IMR-90 (cell line): ENCODE results near the gene PI16. TPM values are rescaled to one million over a fixed set of nuclear protein-coding genes. Genes with fewer than 3 reads are reported as not detected.

Experiments
- ATAC-seq: fragments of 200-7000 bp; cut with Tn5 transposase; 2 replicates; pipeline ENCODE4 v1.9.1; 2020; ENCODE audit warnings: low read depth, mild to moderate bottlenecking, moderate library complexity
- BruUV-seq: library from RNA; stranded (reverse); fragments of 400-500 nt; replicated peaks from 2 replicates; lab custom pipeline; 2021; lab: Mats Ljungman, UMichigan
- CTCF ChIA-PET: fragments of 300-600 bp; formaldehyde crosslinking; extraction: SDS; loops from one replicate; lab custom pipeline; 2021; ENCODE audit warnings: antibody characterized with exemption; lab: Yijun Ruan, JAX
- POLR2A ChIA-PET: fragments of 300-600 bp; sonication (Branson Sonifier 250); formaldehyde crosslinking; loops from one replicate; lab custom pipeline; 2022; ENCODE audit warnings: antibody characterized with exemption; ENCODE audit not compliant: unreplicated experiment; lab: Charles Lee
- DNase-seq: peaks from one replicate; pipeline ENCODE4 v3.0.0; 2013
- H2AFZ ChIP-seq: replicated peaks from 2 replicates; pipeline ENCODE3; 2013; ENCODE audit warnings: low read length, mild to moderate bottlenecking; ENCODE audit not compliant: poor library complexity
- H2AK5ac ChIP-seq: 2 replicates; pipeline ENCODE4 v1.6.1; 2013; ENCODE audit warnings: low read depth, low read length, inconsistent platforms
- H2AK9ac ChIP-seq: replicated peaks from 2 replicates; pipeline ENCODE3; 2013; ENCODE audit warnings: mild to moderate bottlenecking, low read depth, low read length, moderate library complexity; ENCODE audit not compliant: poor library complexity
- H2BK120ac ChIP-seq: 2 replicates; pipeline ENCODE4 v1.6.1; 2013; ENCODE audit warnings: low read depth, low read length, inconsistent platforms
- H2BK15ac ChIP-seq: 3 replicates; pipeline ENCODE4 v1.6.1; 2013; ENCODE audit warnings: low read depth, low read length, inconsistent platforms
- H2BK20ac ChIP-seq: 2 replicates; pipeline ENCODE4 v1.6.1; 2013; ENCODE audit warnings: low read depth, mild to moderate bottlenecking, inconsistent platforms, low read length, moderate library complexity
- H2BK5ac ChIP-seq: 2 replicates; pipeline ENCODE4 v1.6.1; 2013; ENCODE audit warnings: mild to moderate bottlenecking, low read depth, low read length, inconsistent platforms; ENCODE audit not compliant: poor library complexity, severe bottlenecking
- H3K14ac ChIP-seq: replicated peaks from 2 replicates; pipeline ENCODE4 v1.6.1; 2013; ENCODE audit warnings: low read depth, low read length, inconsistent platforms
- H3K18ac ChIP-seq: 2 replicates; pipeline ENCODE4 v1.6.1; 2013; ENCODE audit warnings: low read depth, low read length, control low read depth
- H3K23ac ChIP-seq: 2 replicates; pipeline ENCODE4 v1.6.1; 2013; ENCODE audit warnings: low read depth, low read length, inconsistent platforms
- H3K27ac ChIP-seq: 2 replicates; pipeline ENCODE4 v1.5.1; 2013; ENCODE audit warnings: mild to moderate bottlenecking, control low read depth, low read length; ENCODE audit not compliant: insufficient read depth
- H3K27me3 ChIP-seq: 2 replicates; pipeline ENCODE4 v1.6.1; 2013; ENCODE audit warnings: low read length; ENCODE audit not compliant: control insufficient read depth, insufficient read depth
- H3K36me3 ChIP-seq: 2 replicates; pipeline ENCODE4 v1.6.1; 2013; ENCODE audit warnings: low read length, mixed read lengths; ENCODE audit not compliant: control insufficient read depth, insufficient read depth
- H3K4ac ChIP-seq: 2 replicates; pipeline ENCODE4 v1.6.1; 2013; ENCODE audit warnings: low read depth, low read length, inconsistent platforms
- H3K4me1 ChIP-seq: 2 replicates; pipeline ENCODE4 v1.6.1; 2013; ENCODE audit warnings: low read length, mixed read lengths; ENCODE audit not compliant: control insufficient read depth, insufficient read depth
- H3K4me2 ChIP-seq: 2 replicates; pipeline ENCODE4 v1.6.1; 2013; ENCODE audit warnings: low read depth, mild to moderate bottlenecking, control low read depth, low read length, moderate library complexity
- H3K4me3 ChIP-seq: 2 replicates; pipeline ENCODE4 v1.5.1; 2013; ENCODE audit warnings: low read depth, mild to moderate bottlenecking, control low read depth, low read length, moderate library complexity; ENCODE audit not compliant: insufficient read depth
- H3K56ac ChIP-seq: 2 replicates; pipeline ENCODE4 v1.6.1; 2013; ENCODE audit warnings: low read length, inconsistent platforms; ENCODE audit not compliant: insufficient read depth; ENCODE audit errors: extremely low read depth
- H3K79me1 ChIP-seq, 2 experiments: 2 replicates each; pipeline ENCODE4 v1.6.1; 2013; ENCODE audit warnings: low read length in 2 of 2, inconsistent platforms in 1 of 2, low read depth in 1 of 2
- H3K9ac ChIP-seq: 2 replicates; pipeline ENCODE4 v1.6.1; 2013; ENCODE audit warnings: low read depth, low read length, control low read depth
- H3K9me1 ChIP-seq: 2 replicates; pipeline ENCODE4 v1.6.1; 2013; ENCODE audit warnings: low read length, inconsistent platforms; ENCODE audit not compliant: insufficient read depth
- H3K9me3 ChIP-seq: 2 replicates; pipeline ENCODE4 v1.6.1; 2013; ENCODE audit warnings: low read length; ENCODE audit not compliant: control insufficient read depth, insufficient read depth
- H4K20me1 ChIP-seq: 2 replicates; pipeline ENCODE4 v1.6.1; 2013; ENCODE audit warnings: low read length, inconsistent platforms; ENCODE audit not compliant: insufficient read depth
- H4K5ac ChIP-seq: 2 replicates; pipeline ENCODE4 v1.6.1; 2013; ENCODE audit warnings: mild to moderate bottlenecking, low read depth, low read length, control low read depth
- H4K8ac ChIP-seq, 2 experiments: 2 replicates each; pipeline ENCODE4 v1.6.1; 2013; ENCODE audit warnings: low read depth in 2 of 2, low read length in 2 of 2, control low read depth in 1 of 2, inconsistent platforms in 1 of 2
- H4K91ac ChIP-seq: 2 replicates; pipeline ENCODE4 v1.6.1; 2013; ENCODE audit warnings: low read depth, low read length, inconsistent platforms; ENCODE audit not compliant: insufficient read depth
- CEBPB ChIP-seq: IDR thresholded peaks from 2 replicates; pipeline ENCODE4 v1.6.1; 2012; ENCODE audit warnings: low read depth, low read length, improper control_type of control experiment
- FOS ChIP-seq: fragments of 150-350 bp; IDR thresholded peaks from 2 replicates; pipeline ENCODE4 v1.6.1; 2016; ENCODE audit warnings: low read depth, low read length
- RAD21 ChIP-seq: IDR thresholded peaks from 2 replicates; pipeline ENCODE4 v1.6.1; 2012; ENCODE audit warnings: low read length, improper control_type of control experiment
- USF2 ChIP-seq: fragments of 150-350 bp; IDR thresholded peaks from 2 replicates; pipeline ENCODE4 v1.6.1; 2017; ENCODE audit warnings: mild to moderate bottlenecking, antibody characterized with exemption, low read length, low read depth
- WGBS, 2 experiments: methylation state at CpG; one replicate each; pipeline versions ENCODE4 v1.1.5 to v1.1.7; 2013; ENCODE audit warnings: missing lambda C conversion rate in 2 of 2; ENCODE audit not compliant: insufficient read length in 1 of 2; ENCODE audit errors: extremely low coverage in 2 of 2; 5-methylcytosine and 5-hydroxymethylcytosine counted together
- dilution Hi-C: fragments of 300-500 bp; cut with HindIII; formaldehyde crosslinking; loops from one replicate; pipeline ENCODE4 v1.14.3; 2018; ENCODE audit warnings: low sequenced_read_pairs; ENCODE audit not compliant: unreplicated experiment
- in situ Hi-C: fragments of 300-500 bp; cut with MboI; formaldehyde crosslinking; loops from 3 replicates; pipeline ENCODE4 v1.14.3; 2019; ENCODE audit warnings: low sequenced_read_pairs, inconsistent platforms, mixed read lengths
- intact Hi-C: fragments of 100-400 bp; cut with micrococcal nuclease; formaldehyde crosslinking; loops from 2 replicates; pipeline ENCODE4 v1.10.0; 2022
- polyA plus RNA-seq, 3 experiments: library from polyadenylated mRNA; depleted of rRNA; stranded (reverse); fragments of >200 nt; gene quantifications; 2 replicates each; pipeline ENCODE4 v1.2.3, GENCODE V29; 2012; ENCODE audit warnings: low replicate concordance in 1 of 3
- total RNA-seq: library from RNA; depleted of rRNA; stranded (reverse); fragments of >200 nt; gene quantifications from 2 replicates; pipeline ENCODE4 v1.2.3, GENCODE V29; 2012
- TF ChIP-seq, protein P1 (sequence below): conservative IDR thresholded peaks from 2 replicates; pipeline ENCODE4 v1.5.1; 2012; ENCODE audit warnings: mild to moderate bottlenecking, low read depth, low read length, improper control_type of control experiment

Gene PI16
- total and polyA plus RNA-seq, 2 of the 4 experiments (the other 2 are of a cell fraction), result 0.21 TPM; not detected in 1

- peaks cover 36% of the 10 kb centered on the region for H3K4me1 ChIP-seq
- peaks cover 8% of the 10 kb centered on the region for H3K36me3 ChIP-seq
- no TSS peak for BruUV-seq
- H3K9ac ChIP-seq, result no peak overlapping the region
- H3K27ac ChIP-seq, result no peak overlapping the region
- no peak overlapping the region for H3K23ac ChIP-seq
- H3K56ac ChIP-seq, result no peak overlapping the region
- peak overlapping the region; percentile 43; the same call in 1 of the 2 replicates for H3K18ac ChIP-seq
- H2BK5ac ChIP-seq, result peak overlapping the region; percentile 41
- no peaks in the 10 kb centered on the region for H4K20me1 ChIP-seq
- no peak overlapping the region for H4K8ac ChIP-seq
- H3K4me2 ChIP-seq, result no peak overlapping the region
- H3K4ac ChIP-seq, result peak overlapping the region; percentile 59; the same call in 1 of the 2 replicates
- no peak overlapping the region for H2BK15ac ChIP-seq
- ATAC-seq, result no peak
- no peaks in the 10 kb centered on the region for H3K27me3 ChIP-seq
- WGBS, 2 experiments, result 95% methylated on average over 4 of the region's 7 CpGs; no CpG with 5 or more reads in 1 of the 2 experiments
- intact Hi-C loops, result no loop called here
- H3K9me3 ChIP-seq, result no peaks in the 10 kb centered on the region
- 0 out of 2 replicates have a peak overlapping the region, but pooled peaks have one; percentile 26 for H3K14ac ChIP-seq
- DNase-seq, result no peak
- H2AK9ac ChIP-seq, result peak overlapping the region; percentile 79
- TF ChIP-seq, protein P1, sequence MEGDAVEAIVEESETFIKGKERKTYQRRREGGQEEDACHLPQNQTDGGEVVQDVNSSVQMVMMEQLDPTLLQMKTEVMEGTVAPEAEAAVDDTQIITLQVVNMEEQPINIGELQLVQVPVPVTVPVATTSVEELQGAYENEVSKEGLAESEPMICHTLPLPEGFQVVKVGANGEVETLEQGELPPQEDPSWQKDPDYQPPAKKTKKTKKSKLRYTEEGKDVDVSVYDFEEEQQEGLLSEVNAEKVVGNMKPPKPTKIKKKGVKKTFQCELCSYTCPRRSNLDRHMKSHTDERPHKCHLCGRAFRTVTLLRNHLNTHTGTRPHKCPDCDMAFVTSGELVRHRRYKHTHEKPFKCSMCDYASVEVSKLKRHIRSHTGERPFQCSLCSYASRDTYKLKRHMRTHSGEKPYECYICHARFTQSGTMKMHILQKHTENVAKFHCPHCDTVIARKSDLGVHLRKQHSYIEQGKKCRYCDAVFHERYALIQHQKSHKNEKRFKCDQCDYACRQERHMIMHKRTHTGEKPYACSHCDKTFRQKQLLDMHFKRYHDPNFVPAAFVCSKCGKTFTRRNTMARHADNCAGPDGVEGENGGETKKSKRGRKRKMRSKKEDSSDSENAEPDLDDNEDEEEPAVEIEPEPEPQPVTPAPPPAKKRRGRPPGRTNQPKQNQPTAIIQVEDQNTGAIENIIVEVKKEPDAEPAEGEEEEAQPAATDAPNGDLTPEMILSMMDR, result no peak
- no peak for TF ChIP-seq CEBPB
- TF ChIP-seq RAD21, result no peak
- TF ChIP-seq USF2, result no peak
- no peak for TF ChIP-seq FOS
- H4K5ac ChIP-seq, result peak overlapping the region; percentile 61
- CTCF ChIA-PET, result no interaction called here
- H2AK5ac ChIP-seq, result peak overlapping the region; percentile 54; the same call in 1 of the 2 replicates
- peaks cover 19% of the 10 kb centered on the region for H3K9me1 ChIP-seq
- no peak overlapping the region for H3K4me3 ChIP-seq
- H2AFZ ChIP-seq, result no peak overlapping the region
- 0 out of 2 replicates have a peak overlapping the region, but pooled peaks have one; percentile 18 for H2BK20ac ChIP-seq
- dilution Hi-C loops, result no loop called here
- POLR2A ChIA-PET, result no interaction called here
- H3K79me1 ChIP-seq, result peaks cover 0 to 3% of the 10 kb centered on the region in 2 experiments; a peak in 1 of 4 replicates
- peak overlapping the region; percentile 41 for H2BK120ac ChIP-seq
- peak overlapping the region; percentile 39 for H4K91ac ChIP-seq
- in situ Hi-C loops, result no loop called here
Measured at GRCh38 chr6:36928547-36928918, 26.0 kb upstream of the PI16 start.
